IPS DF 4.7 (cell line): ENCODE measurements around the gene ARHGAP9.
"Not testable (repeated sequence)": the region's sequence is repeated elsewhere in the genome, so short reads cannot be mapped to it uniquely, and the experiment has no call there.

Experiments
- DNase-seq: peaks from one replicate; pipeline ENCODE4 v3.0.0-alpha.2; 2013; ENCODE audit warnings: low spot score; ENCODE audit errors: extremely low read depth

The ARHGAP9 gene

DNA sequence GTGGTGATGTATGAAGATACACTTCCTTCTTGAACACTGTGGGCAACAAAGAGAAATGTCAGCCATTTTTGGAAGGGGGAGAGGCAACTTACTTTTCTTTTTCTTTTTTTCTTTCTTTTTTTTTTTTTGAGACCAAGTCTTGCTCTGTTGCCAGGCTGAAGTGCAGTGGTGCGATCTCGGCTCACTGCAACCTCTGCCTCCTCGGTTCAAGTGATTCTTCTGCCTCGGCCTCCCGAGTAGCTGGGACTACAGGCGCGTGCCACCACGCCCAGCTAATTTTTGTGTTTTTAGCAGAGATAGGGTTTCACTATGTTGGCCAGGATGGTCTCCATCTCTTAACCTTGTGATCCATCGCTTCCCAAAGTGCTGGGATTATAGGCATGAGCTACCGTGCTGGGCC lies 38.1 kb upstream of the ARHGAP9 start:
- DNase-seq, result not testable (repeated sequence)

DNA sequence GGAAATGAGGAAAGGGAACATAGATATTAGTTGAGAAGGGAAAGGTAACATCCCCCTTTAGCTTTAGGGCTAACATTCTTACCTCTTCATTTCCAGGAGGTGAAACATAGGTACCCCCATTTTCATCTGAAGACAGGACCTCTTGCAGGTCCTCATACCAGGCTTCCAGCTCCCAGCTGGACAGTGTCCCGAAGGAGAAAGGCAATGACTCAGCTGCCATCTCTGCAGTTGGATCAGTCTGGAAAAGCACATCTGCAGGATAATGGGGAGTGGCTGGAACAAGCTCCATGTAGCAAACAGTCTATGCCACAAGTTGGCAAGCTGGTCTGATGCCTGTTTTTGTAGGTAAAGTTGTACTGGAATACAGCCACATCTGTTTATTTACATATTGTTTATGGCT lies 37.5 kb upstream of the ARHGAP9 start:
- no peak for DNase-seq

GRCh38 chr12:57516617-57517153 lies 37.0 kb upstream of the ARHGAP9 start:
- no peak for DNase-seq

DNA sequence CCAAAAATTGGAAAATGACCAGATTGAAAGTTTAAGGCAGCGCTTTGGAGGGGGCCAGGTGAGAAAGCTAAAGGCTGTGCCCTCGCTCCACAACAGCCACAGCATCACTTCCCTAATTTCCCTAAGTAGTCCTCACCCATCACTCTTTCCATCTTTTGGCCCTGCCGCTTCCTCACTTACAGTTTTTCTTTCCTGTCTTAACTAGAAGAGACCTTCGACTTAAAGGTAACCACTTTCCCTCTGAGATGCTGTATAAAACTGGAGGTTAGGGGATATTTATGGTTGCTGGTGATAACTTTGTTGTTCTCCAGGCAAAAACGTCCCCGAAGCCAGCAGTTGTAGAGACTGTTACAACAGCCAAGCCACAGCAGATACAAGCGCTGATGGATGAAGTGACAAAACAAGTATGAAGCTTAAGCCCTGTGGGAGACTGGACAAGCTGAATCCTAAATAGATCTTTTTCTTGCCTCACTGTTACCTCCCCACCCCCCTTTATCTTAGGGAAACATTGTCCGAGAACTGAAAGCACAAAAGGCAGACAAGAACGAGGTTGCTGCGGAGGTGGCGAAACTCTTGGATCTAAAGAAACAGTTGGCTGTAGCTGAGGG lies 36.4 kb upstream of the ARHGAP9 start:
- DNase-seq, result no peak

DNA sequence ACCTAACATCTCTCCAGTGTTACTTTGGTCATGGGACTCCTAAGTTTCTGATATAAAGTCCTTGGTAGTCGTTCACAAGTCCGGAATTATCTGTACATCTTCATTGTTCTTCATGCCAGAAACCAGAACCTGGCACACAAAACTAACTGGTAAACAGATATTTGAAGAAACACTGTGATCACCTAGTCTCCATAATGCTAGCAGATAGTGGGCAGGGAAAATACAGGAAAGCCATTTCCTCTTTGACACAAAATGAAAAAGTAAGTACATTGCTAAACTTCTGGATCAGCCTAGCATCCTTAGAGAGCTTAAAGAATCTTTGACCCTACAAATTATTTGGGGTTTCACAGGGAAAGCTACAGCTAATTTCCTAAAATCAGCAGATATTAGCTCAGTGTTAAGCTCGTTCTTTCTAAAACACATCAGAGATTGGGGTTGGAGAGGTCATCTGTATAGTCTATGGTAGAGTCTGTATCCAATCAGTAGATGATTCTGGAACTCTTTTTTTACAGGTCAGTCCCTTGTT lies 35.8 kb upstream of the ARHGAP9 start:
- DNase-seq, result no peak

DNA sequence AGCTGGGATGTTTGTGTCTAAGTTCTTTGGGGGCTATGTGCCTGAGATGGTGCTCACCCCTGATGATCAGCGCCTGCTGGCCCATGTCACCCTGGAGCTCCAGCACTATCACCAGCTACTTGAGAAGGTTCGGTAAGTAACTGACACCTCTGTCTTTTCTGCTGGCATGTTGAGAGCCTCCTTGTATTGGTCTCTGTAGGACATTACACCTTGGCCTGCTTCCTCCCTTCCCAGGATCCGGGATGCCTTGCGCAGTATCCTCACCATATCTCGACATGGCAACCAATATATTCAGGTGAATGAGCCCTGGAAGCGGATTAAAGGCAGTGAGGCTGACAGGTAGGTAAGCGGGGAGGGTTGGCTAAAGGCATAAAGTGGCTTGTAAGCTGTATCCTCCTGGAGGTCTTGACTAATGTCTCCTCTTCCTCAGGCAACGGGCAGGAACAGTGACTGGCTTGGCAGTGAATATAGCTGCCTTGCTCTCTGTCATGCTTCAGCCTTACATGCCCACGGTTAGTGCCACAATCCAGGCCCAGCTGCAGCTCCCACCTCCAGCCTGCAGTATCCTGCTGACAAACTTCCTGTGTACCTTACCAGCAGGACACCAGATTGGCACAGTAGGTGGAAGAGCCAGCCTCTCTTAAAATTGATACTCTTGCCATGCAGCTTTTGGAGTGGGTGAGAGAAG lies 35.2 kb upstream of the ARHGAP9 start:
- DNase-seq, result no peak

DNA sequence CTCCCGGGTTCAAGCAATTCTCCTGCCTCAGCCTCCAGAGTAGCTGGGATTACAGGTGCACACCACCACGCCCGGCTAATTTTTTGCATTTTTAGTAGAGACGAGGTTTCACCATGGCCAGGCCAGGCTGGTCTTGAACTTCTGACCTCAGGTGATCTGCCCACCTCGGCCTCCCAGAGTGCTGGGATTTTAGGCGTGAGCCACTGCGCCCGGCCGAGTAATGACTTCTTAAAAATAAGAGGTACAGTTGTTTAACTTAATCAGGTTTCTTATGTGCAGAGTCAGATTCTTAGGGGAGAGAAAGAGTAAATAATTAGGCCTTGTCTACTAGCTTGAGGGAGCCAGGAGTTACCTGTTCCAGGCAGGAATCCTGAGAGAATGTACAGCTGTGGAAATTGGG lies 34.6 kb upstream of the ARHGAP9 start:
- DNase-seq, result not testable (repeated sequence)

DNA sequence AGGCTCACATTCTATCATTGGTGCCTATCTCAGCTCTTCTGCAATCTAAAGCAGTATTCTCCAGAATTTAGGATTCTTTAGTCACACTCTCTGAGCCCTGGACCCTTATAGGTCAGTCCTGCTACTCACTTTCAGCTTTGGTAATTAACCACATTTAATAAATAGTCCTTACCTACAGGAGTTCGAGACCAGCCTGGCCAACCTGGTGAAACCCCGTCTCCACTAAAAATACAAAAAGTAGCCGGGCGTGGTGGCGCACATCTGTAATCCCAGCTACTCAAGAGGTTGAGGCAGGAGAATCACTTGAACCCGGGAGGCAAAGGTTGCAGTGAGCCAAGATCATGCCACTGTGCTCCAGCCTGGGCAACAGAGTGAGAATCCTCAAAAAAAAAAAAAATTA lies 34.0 kb upstream of the ARHGAP9 start:
- DNase-seq, result not testable (repeated sequence)

GRCh38 chr12:57513266-57513665 lies 33.6 kb upstream of the ARHGAP9 start:
- DNase-seq, result no peak

GRCh38 chr12:57512665-57513064 lies 33.0 kb upstream of the ARHGAP9 start:
- DNase-seq, result no peak

DNA sequence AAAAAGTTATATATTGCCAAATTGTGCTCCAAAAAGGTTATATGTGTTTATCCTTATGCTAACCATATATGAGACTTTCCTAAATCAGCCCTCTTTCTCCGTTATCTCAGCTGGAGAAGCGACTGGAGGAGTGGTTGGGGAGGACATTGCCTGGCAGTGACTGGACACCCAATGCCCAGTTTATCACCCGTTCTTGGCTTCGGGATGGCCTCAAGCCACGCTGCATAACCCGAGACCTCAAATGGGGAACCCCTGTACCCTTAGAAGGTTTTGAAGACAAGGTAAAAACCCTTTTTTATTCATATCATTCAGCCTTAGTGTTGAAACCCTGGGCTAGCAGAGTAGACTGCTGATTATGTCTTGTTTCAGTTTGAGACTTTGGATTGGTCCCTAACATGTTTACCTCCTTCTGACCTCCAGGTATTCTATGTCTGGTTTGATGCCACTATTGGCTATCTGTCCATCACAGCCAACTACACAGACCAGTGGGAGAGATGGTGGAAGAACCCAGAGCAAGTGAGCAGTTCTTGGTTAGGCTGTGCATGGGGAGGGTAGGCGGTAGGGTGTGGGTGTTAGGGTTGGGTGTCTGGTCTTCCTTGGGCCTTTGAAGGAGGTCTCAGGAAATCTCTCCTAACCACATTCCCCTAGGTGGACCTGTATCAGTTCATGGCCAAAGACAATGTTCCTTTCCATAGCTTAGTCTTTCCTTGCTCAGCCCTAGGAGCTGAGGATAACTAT lies 32.1 kb upstream of the ARHGAP9 start:
- no peak for DNase-seq

GRCh38 chr12:57511161-57511560 lies 31.5 kb upstream of the ARHGAP9 start:
- no peak for DNase-seq

- not testable (repeated sequence) for DNase-seq
Observed at GRCh38 chr12:57507796-57508195, 28.1 kb upstream of the ARHGAP9 start.

DNA sequence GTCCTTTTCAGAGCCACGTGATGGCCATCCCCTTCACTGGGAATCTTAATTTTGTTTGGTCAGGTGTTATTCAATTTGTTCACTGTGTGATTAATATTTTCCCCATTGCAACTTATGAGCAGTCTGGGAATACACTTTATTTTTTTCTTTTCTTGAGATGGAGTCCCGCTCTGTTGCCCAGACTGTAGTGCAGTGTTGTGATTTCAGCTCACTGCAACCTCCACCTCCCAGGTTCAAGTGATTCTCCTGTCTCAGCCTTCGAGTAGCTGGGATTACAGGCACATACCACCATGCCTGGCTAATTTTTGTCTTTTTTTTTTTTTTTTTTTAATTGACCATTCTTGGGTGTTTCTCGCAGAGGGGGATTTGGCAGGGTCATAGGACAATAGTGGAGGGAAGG lies 26.9 kb upstream of the ARHGAP9 start:
- not testable (repeated sequence) for DNase-seq

GRCh38 chr12:57502311-57502969 lies 22.8 kb upstream of the ARHGAP9 start:
- not testable (repeated sequence) for DNase-seq

DNA sequence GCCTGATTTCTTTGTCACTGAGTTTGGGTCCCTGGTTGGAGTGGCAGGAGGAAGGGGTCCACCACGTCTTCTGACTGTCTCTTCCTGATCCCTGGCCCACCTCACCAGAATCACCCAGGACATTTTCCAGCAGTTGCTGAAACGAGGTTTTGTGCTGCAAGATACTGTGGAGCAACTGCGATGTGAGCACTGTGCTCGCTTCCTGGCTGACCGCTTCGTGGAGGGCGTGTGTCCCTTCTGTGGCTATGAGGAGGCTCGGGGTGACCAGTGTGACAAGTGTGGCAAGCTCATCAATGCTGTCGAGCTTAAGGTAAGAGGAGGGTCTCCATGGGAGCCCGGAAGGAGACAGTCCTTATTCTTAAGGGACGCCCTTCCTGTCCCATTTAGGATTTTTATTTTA lies 20.5 kb upstream of the ARHGAP9 start:
- DNase-seq, result no peak

DNA sequence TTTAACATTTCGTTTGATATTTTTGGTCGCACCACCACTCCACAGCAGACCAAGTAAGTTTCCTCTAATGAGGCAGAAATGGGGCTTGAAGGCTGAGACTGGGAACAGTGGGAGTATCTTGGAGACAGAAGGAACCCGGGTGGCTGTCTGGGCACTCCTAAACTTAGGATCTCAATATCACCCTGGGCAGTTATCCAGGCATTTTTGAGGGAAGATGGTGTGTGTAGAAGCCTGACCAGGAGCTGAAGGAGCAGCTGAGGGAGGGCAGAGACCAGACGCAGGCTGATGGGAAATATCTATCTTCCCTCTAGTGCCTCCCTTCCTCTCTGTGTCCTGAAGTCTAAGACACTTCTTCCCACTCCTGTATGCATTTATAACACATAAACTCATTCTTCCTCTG lies 18.9 kb upstream of the ARHGAP9 start:
- no peak for DNase-seq

- no peak for DNase-seq
Observed at GRCh38 chr12:57498132-57498502, 18.5 kb upstream of the ARHGAP9 start.

DNA sequence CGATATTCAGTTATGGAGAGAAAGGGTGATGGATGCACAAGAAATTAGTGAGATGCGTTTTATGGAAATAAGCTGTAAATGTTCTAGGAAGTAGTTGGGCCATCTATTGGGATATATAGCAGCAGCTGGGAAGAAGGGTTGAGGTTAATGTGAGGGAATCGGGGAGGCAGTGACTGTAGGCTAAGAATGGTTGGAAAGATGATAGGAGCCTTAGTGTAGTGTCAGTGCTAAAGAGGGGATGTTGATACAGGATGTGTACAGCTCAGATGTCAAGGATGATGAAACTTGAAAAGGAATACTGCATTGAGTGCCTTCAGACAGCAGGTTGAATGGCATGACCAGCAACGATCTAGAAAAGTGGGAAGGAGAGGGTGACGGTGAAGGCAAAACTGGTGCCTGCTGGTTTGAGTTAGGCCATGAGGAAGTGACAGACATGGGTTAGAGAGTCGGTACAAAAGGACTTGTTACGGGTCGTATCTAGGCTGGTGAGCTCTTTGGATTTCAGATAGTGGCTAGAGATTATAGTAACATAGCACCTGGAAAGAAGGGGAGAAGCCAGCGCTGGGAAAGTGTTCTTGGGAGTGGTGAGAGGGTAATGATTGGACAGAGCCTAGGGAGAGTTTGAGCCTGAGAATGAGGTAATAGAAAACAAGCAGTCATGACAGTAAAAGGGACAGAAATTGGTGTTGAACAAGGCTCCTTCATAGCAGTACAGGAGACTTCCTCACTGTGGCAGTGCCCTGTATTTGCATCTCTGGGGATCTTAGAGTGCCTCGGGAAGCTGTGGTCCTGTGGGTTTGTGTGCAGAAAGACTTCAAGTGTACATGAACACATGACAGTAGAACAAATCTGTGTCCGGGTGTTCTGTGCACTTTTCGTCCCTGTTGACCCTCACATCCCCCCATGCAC lies 17.8 kb upstream of the ARHGAP9 start:
- no peak for DNase-seq

- DNase-seq, result no peak
Observed at GRCh38 chr12:57496822-57497221, 17.2 kb upstream of the ARHGAP9 start.
